Esophagus mucosa (tissue), 1 donor: ENCODE data around the gene CCT5. TPM values are rescaled to one million over a fixed set of nuclear protein-coding genes. Genes with fewer than 3 reads are reported as not detected.
"Not testable (repeated sequence)": the region's sequence is repeated elsewhere in the genome, so short reads cannot be mapped to it uniquely, and the experiment has no call there.

ENCODE experiments used
- ATAC-seq: fragments of 200-7000 bp; cut with Tn5 transposase; one replicate; pipeline ENCODE4 v1.9.1; 2020
- total RNA-seq: library from RNA; stranded (reverse); gene quantifications from one replicate; pipeline ENCODE4 v1.2.4, GENCODE V29; 2023
- donor health status: DM: yes; HTN: yes; CAD: no.

The CCT5 gene
- total RNA-seq, 1 donor from 2014 or later, result 159 TPM

DNA sequence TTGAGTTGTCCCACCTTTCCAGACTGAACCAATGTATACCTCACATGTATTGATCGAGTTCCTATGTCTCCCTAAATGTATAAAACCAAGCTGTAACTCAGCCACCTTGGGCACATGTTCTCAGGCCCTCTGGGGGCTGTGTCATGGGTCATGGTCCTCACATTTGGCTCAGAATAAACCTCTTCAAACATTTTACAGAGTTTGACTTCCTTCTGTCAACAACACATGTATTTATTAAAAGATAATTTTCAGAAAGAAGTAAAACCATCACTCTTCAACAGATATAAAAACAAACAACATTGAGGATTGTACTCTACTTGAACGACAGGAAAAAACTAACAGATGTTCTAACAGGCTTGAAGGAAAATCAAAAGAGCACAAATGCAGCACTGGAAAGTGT is 53.1 kb downstream of the CCT5 start:
- ATAC-seq, result no peak

DNA sequence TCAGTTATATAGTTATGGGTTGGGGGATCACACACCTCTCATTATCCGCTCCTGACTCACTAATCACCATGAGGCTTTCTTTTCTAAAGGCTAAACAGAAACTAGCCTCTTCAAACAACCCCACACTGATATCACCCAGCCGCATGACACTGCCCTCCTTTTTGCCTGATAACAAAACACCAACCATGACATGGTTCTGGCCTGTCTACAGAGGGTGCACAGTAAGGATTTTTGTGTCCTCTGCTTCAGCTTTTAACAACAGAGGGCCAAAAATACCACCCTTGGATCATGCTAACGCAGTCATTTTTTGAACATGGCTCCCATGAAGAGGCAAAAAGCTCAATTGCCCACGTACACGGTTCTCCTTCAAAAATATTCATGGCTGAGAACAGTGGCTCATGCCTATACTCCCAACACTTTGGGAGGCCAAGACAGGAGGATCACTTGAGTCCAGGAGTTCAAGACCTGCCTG is 53.7 kb downstream of the CCT5 start:
- no peak for ATAC-seq

DNA sequence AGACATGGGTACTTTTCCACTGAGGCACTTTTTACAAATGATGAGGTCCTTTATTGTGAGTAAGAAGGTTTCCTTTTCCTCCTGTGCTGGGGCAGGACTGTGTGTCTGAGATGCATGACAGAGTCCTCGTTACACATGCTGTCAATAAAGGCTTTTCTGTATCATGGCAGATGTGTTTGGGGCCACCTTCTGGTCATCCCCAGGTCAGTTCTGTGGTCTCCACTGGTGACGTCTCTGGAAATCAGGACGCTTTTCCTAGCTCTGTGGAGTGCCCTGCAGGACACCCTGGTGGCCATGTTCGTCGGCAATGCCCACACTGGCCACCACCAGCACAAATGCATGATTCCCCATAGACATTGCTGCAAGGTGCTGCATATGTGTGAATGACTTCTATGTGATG is 54.9 kb downstream of the CCT5 start:
- ATAC-seq, result no peak

DNA sequence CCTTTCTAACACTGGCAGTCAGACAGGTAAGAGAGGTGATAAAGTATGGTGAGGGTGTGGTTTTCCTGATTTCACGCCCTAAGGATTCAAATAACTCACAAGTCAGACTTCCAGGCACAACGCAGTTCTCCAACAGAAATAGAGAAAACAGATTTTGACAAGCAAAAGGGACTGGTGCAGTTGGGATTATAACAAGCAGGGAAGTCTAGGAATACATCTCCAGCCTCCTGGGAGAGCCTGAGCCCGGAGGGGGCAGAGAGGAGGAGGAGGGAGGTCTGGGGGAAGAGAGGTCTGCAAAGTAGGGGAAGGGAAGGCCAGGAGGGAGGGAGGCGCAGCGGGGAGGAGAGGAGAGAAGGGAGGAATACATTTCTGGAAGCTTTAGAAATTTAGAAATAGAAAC is 56.0 kb downstream of the CCT5 start:
- ATAC-seq, result no peak

DNA sequence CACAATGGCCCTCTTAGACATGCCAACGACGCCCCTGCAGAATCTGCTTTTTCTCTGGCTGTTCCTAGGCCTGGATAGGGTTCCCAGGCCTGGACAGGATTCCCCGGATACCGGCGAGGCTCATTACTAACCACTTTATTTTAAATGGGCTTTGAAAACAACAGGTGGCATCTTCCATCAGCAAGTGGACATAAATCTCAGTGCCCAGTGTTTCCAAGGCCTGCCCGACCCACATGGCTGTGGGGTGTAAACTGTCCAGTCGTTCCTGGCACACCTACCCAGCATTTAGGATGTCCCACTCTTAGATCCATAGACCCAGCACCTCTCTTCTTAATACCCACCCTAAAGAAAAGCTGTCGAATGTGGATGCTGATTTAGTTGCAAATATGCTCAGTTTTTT is 56.7 kb downstream of the CCT5 start:
- no peak for ATAC-seq

DNA sequence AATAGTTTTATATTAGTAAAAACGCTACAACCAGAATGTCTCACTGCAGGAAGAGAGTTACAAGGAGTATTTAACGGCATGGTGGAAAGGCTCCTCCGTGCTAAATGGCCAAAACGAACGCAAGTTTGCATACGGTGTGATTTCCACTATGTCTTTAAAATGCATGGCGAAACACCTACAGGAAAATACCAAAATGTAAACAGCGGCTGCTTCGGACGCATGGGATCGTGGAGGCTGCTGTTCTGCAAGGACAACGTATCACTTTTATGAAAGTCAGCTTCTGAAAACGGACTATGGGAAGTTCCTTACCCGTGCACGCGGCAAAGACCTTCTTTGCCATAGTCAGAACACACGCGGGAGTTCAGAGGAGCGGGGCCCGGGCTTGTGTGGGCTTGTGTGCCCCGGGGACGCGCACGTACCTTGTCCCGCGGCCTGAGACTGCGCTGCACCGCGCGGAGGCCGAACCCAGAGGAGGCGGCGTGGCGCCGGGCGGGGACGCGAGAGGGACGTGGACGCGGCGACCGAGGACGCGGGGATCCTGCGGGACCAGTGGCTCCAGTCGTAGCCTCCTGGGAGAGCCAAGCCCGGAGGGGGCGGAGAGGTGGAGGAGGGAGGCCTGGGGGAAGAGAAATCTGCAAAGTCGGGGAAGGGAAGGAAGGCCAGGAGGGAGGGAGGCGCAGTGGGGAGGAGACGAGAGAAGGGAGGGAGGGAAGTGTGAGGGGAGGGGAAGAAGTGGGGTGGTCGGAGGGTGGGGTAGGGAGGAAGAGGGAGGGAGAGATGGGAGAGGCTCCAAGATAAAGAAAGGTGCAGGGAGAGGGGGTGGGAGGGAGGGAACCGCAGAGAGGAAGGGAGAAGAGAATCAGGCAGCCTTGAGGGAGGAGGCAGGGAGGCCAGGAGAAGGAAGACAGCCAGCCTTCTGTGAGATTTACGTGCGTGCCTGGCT is 57.4 kb downstream of the CCT5 start, which contains the start of gene CMBL:
Gene CMBL (minus strand): TSS at position 697 of the 943 bp plus-strand sequence. CDS start 17,140 bp downstream, outside the sequence.
- peak; percentile 86 for ATAC-seq

DNA sequence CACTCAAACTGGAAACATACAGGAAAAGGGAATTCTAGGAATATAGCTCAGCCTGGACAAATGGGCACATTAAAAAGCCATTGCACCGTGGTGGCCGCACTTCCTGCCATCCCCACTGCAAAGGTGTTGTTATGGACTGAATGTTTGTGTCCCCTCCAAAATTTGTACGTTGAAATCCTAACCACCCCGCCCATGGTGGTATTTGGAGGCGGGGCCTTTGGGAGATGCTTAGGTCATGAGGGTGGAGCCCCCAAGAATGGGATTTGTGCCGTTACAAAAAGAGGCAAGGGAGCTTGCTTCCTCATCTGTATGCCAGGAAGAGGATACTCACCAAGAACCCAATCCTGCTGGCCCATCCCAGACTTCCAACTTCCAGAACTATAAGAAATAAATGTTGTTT is 58.8 kb downstream of the CCT5 start:
- ATAC-seq, result no peak

DNA sequence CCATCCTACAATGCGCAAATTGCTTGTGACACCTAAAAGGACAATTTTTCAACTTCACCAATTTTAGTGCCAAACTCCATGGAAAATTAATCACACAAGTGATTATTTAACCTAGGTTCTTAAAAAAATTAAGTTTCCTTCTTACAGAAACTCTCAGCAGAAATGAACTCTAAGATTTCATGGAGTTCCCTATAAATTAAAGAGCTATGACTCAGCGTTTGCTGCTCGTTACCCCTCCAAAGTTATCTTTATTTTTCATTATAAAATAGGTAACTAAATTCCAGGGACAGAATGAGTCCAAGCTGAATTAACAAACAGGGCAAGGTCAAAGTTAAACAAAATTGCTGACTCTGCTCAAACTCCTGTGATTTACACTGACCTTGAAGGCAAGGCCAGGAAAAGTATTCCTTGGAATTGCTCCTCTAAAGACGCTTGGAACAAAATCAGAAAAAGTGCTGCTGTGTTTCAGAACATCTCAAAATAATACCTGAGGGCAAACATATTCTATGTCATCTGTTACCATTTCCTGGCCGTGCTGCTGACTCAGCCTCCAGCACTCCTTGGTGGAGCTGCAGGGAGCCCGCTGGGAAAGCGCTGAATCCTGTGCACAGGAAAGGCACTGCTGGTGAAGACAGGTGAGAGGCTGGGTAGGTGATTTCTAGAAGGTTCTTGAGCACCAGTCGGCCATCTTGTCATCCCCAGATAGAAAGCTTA is 60.1 kb downstream of the CCT5 start:
- ATAC-seq, result peak; percentile 76

DNA sequence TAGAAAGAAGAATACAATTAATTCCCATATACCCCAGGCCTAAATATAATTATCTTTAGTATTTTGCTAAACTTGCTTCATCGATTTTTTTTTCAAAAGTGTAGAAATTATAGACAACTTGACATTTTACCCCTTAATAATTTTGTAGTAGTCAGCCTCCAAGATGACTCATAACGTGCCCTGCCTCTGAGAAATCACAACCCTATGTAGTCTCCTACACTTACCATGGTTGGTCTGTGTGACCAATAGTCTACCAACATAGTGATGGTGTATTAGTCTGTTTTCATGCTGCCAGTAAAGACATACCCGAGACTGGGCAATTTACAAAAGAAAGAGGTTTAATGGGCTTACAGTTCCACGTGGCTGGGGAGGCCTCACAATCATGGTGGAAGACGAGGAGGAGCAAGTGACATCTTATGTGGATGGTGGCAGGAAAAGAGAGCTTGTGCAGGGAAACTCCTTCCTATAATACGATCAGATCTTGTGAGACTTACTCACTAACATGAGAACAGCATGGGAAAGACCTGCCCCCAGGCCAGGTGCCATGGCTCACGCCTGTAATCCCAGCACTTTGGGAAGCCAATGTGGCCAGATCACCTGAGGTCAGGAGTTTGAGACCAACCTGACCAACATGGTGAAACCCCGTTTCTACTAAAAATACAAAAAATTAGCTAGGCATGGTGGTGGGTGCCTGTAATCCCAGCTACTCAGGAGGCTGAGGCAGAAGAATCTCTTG is 60.9 kb downstream of the CCT5 start:
- not testable (repeated sequence) for ATAC-seq

DNA sequence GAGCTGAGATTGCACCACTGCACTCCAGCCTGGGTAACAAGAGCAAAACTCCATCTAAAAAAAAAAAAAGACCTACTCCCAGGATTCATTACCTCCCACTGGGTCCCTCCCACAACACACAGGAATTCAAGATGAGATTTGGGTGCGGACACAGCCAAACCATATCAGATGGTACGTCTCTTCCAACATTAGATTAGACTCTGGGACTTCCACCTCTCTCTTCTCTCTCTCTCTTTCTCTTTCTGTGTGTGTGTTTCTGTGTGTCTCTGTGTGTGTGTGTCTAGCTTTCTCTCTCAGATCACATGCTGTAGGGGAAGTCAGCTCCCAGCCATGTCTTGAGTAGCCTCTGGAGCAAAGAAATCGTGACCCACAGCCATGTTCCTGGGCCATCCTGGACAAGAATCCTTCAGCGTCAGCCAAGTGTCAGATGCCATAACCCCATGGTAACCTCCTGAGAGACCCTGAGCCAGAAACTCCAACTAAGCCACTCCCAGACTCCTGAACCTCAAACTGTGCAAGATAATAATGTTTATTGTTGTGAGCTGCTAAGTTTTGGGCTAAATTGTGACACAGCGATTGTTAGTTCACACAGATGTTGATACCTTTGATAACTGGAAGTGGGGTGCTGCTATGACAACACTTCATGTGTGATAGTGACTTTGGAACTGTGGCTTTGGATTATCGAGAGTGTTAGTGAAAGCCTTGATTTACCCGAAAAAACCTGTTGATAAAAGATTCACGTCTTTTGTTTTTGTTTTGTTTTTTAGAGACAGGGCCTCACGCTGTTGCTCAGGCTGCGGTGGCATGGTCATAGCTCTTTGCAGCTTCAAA is 61.7 kb downstream of the CCT5 start:
- ATAC-seq, result no peak

DNA sequence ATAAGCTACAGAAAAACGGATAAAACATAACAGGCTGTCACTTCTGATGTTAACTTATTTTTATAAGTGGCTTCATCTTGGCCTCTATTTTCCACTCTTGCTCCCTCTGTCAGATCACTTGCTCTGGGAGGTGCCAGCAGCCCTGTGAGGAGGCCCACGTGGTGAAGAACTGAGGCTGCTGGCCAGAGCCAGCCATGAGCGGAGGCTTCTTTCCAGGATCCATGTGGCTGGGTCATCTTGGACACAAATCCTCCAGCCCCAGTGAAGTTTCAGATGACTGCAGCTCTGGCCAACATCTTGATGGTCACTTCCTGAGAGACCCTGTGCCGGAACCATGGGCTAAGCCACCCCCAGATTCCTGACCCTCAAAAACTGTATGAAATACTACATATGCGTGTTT is 65.1 kb downstream of the CCT5 start:
- no peak for ATAC-seq

Other genes with a start within 250 kb of the CCT5 start
- gene ATPSCKMT, start 392 bp upstream of the CCT5 start, total RNA-seq, result 9.6 TPM
- 4.5 TPM for gene CMBL, start 57.6 kb downstream of the CCT5 start, total RNA-seq
- 50.6 TPM for gene MARCHF6, start 103.4 kb downstream of the CCT5 start, total RNA-seq
- gene ROPN1L, start 191.6 kb downstream of the CCT5 start, total RNA-seq, result not detected